A549 (cell line): ENCODE results near the gene RBM6. TPM values are rescaled to one million over a fixed set of nuclear protein-coding genes. Genes with fewer than 3 reads are reported as not detected.
A peak's percentile ranks its signal among the peaks of the same experiment; 100 is the strongest.

Source experiments
- ATAC-seq, 2 experiments: fragments of 200-7000 bp in 1 of 2; fragments of >200 bp in 1 of 2; cut with Nextera tagmentation in 1 of 2; cut with Tn5 transposase in 1 of 2; 3 replicates each; pipeline versions ENCODE4 v1.8.0 to v1.9.1; 2018 to 2020; ENCODE audit warnings: mild to moderate bottlenecking in 1 of 2, moderate library complexity in 1 of 2
- CTCF ChIA-PET: fragments of 300-600 bp; sonication (Branson Sonifier 250); formaldehyde crosslinking; extraction: SDS; loops from one replicate; lab custom pipeline; 2021; ENCODE audit warnings: antibody characterized with exemption, inconsistent platforms; lab: Yijun Ruan, JAX
- POLR2A ChIA-PET: fragments of 350-600 bp; formaldehyde crosslinking; extraction: SDS; loops from one replicate; lab custom pipeline; 2021; ENCODE audit warnings: antibody characterized with exemption, inconsistent platforms; lab: Yijun Ruan, JAX
- DNase-seq, 2 experiments: peaks; one replicate each; pipeline versions ENCODE4 v3.0.0 to v3.0.0-alpha.2; 2011 to 2016; ENCODE audit warnings: low read depth in 1 of 2, low spot score in 1 of 2
- FAIRE-seq: peaks from 2 replicates; lab custom pipeline; 2011; peaks lifted over from hg19 to GRCh38; lab: Jason Lieb, UNC
- H3K27ac ChIP-seq, 2 experiments: fragments of >200 bp; sonication (Bioruptor Twin); formaldehyde crosslinking; 3 replicates each; pipeline ENCODE4 v1.5.1; 2016 to 2017
- H3K4me1 ChIP-seq: fragments of >200 bp; sonication (Bioruptor Twin); formaldehyde crosslinking; 3 replicates; pipeline ENCODE4 v1.6.1; 2016
- H3K4me2 ChIP-seq: fragments of >200 bp; sonication (Bioruptor Twin); formaldehyde crosslinking; 3 replicates; pipeline ENCODE4 v1.6.1; 2016
- H3K4me3 ChIP-seq: fragments of >200 bp; sonication (Bioruptor Twin); formaldehyde crosslinking; 3 replicates; pipeline ENCODE4 v1.5.1; 2016
- H3K9me3 ChIP-seq: fragments of >200 bp; sonication (Bioruptor Twin); formaldehyde crosslinking; 3 replicates; pipeline ENCODE4 v1.6.1; 2016
- EP300 ChIP-seq, 2 experiments: fragments of >200 bp; sonication (Bioruptor Twin); formaldehyde crosslinking; IDR thresholded peaks; 2 replicates in 1 of 2; 3 replicates in 1 of 2; pipeline ENCODE4 v1.6.1; 2016 to 2017
- FOXS1 ChIP-seq: fragments of 250-450 bp; sonication (Bioruptor Pico); IDR thresholded peaks from 2 replicates; pipeline ENCODE4 v1.5.0; 2020; ENCODE audit warnings: mild to moderate bottlenecking, moderate library complexity
- HDAC2 ChIP-seq: fragments of 200-600 bp; sonication (generic); IDR thresholded peaks from 2 replicates; pipeline ENCODE4 v1.6.1; 2016
- HOXB13 ChIP-seq: fragments of 250-450 bp; sonication (Bioruptor Pico); IDR thresholded peaks from 2 replicates; pipeline ENCODE4 v1.5.0; 2020; ENCODE audit warnings: low read depth, mild to moderate bottlenecking, moderate library complexity
- HOXB5 ChIP-seq: fragments of 250-450 bp; sonication (Bioruptor Pico); IDR thresholded peaks from 2 replicates; pipeline ENCODE4 v1.5.0; 2020; ENCODE audit warnings: mild to moderate bottlenecking, moderate library complexity
- JUN ChIP-seq, 2 experiments: fragments of >200 bp; sonication (Bioruptor Twin); formaldehyde crosslinking; IDR thresholded peaks; 2 replicates in 1 of 2; 3 replicates in 1 of 2; pipeline ENCODE4 v1.6.1; 2016 to 2017
- MAFK ChIP-seq: fragments of 450-650 bp; IDR thresholded peaks from 2 replicates; pipeline ENCODE4 v1.6.1; 2014; ENCODE audit not compliant: partially characterized antibody
- MAZ ChIP-seq: fragments of 150-350 bp; IDR thresholded peaks from 2 replicates; pipeline ENCODE4 v1.6.1; 2014; ENCODE audit warnings: antibody characterized with exemption, low read depth, low read length, borderline replicate concordance
- MYC ChIP-seq: IDR thresholded peaks from 2 replicates; pipeline ENCODE4 v1.6.1; 2012; ENCODE audit warnings: mild to moderate bottlenecking, inconsistent platforms, low read length, improper control_type of control experiment, borderline replicate concordance
- NR3C1 ChIP-seq: fragments of >200 bp; sonication (Bioruptor Twin); formaldehyde crosslinking; IDR thresholded peaks from 3 replicates; pipeline ENCODE4 v1.6.1; 2017
- PHF8 ChIP-seq: fragments of 200-600 bp; sonication (generic); IDR thresholded peaks from 2 replicates; pipeline ENCODE4 v1.6.1; 2016; ENCODE audit warnings: low read depth, mild to moderate bottlenecking, antibody characterized with exemption, moderate library complexity, borderline replicate concordance
- POLR2A ChIP-seq: IDR thresholded peaks from 2 replicates; pipeline ENCODE4 v1.6.1; 2012; ENCODE audit warnings: mild to moderate bottlenecking, low read length
- SREBF2 ChIP-seq: fragments of 450-650 bp; IDR thresholded peaks from 2 replicates; pipeline ENCODE4 v1.6.1; 2014; ENCODE audit warnings: mild to moderate bottlenecking, moderate library complexity
- TP53 ChIP-seq: fragments of 250-450 bp; sonication (Bioruptor Pico); IDR thresholded peaks from 2 replicates; pipeline ENCODE4 v1.5.0; 2021; ENCODE audit warnings: mild to moderate bottlenecking, moderate library complexity
- WGBS: methylation state at CpG from one replicate; pipeline ENCODE4 v1.1.6; 2017; ENCODE audit errors: missing lambda C conversion rate; 5-methylcytosine and 5-hydroxymethylcytosine counted together
- polyA plus RNA-seq, 4 experiments: library from polyadenylated mRNA; depleted of rRNA in 3 of 4; stranded (reverse); fragments of >200 nt; fragmentation: RNase III in 1 of 4; extraction: RNeasy Plus Mini Kit Qiagen cat#74134 plus additional on column Dnase treatment in 1 of 4; gene quantifications; 2 replicates in 3 of 4; 3 replicates in 1 of 4; pipeline ENCODE4 v1.2.3, GENCODE V29; 2011 to 2017
- TF ChIP-seq, protein P1 (sequence below): IDR thresholded peaks from 2 replicates; pipeline ENCODE4 v1.6.1; 2012
- TF ChIP-seq, protein P2 (sequence below): fragments of 450-650 bp; IDR thresholded peaks from 2 replicates; pipeline ENCODE4 v1.6.1; 2014; ENCODE audit warnings: antibody characterized with exemption
- TF ChIP-seq, protein P3 (sequence below): fragments of 250-450 bp; sonication (Bioruptor Pico); IDR thresholded peaks from 2 replicates; pipeline ENCODE4 v1.5.0; 2020; ENCODE audit warnings: low read depth, mild to moderate bottlenecking, moderate library complexity

Gene RBM6
- polyA plus RNA-seq, 2 of the 4 experiments (the other 2 are of a cell fraction) = 40.4 to 44.2 TPM

DNA sequence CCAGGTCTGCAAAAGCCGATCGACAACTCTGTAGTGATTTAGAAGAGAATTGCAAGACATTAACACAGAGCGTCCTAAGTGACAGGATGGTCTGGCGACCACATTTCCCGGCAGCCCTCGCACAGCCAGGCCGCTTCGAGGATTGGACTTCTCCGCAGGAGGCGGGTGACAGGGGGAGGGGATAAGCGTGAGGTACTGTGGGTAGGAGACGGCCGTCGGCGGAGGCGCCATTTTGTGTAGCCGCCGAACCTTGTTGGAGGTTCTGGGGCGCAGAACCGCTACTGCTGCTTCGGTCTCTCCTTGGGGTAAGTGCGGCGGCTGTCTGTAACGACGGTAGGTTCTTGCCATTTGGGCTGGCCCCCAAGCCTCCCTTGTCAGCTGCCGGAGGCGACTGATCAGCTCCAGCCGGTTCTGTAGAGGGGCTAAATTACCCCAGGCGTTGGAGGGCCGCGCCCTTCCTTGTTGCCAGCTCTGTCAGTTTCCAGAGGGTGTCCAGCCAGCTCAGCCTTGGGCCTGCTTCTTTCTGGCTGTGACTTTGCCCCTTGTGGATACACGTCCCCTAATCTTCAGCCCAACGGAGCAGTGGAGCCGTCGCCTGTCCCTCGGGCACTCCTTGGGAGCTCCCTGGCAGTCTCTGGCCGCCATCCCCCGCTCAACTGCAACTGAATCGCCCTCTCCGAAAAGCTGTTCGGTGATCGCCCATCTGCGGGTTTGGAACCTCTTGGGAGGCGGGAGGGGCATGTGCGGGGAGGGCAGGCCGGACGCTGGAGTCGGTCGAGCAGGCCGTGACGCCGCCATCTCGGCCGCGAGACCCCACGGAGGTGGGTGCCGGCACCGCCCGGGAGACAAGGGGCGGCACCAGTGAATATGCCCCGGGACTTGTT lies 149.0 kb downstream of the RBM6 start, which contains the start of gene RBM5:
Gene RBM5, plus strand, starts transcription at position 195 of the 884 bp plus-strand sequence. CDS start 1,516 bp downstream, outside the sequence.
- Histone ChIP-seq H3K9me3 (no peaks in the 10 kb centered on the region), H3K4me3 (peak within 1 kb of the TSS; percentile 79), H3K4me2 (peak within 1 kb of the TSS; percentile 78), H3K27ac (peak within 1 kb of the TSS; percentile 93 to 99)
- FAIRE-seq = no peak
- WGBS = 2% methylated on average over 25 of the region's 61 CpGs
- CTCF ChIA-PET = interaction anchor here (0.9 to 1.4 kb wide), 2 partner anchors 33 to 160 kb away, joined by 3 read pairs; partner anchors contain the start of gene MON1A
- TF ChIP-seq FOXS1 (CRISPR knock-in tag) = no peak
- no peak for TF ChIP-seq HOXB13 (CRISPR knock-in tag)
- no peak for TF ChIP-seq HOXB5
- TF ChIP-seq TP53 (CRISPR knock-in tag) = no peak
- peak; percentile 80 for TF ChIP-seq PHF8
- TF ChIP-seq POLR2A = peak; percentile 70
- TF ChIP-seq JUN (IDR thresholded peaks at IDR 0.05) = peak in 1 of 2 experiments; percentile 59; a peak in 2 of 5 replicates
- TF ChIP-seq, all 56 proteins: peak for 3
- peak; percentile 91 to 92 for DNase-seq
- peak; percentile 100 for ATAC-seq
- POLR2A ChIA-PET = interaction anchor here (0.6 to 0.8 kb wide), 3 partner anchors 8 to 61 kb away, joined by 3 to 4 read pairs (median 3); no protein-coding TSS in a partner anchor
- peaks cover 8% of the 10 kb centered on the region; the same call in 2 of the 3 replicates for H3K4me1 ChIP-seq

DNA sequence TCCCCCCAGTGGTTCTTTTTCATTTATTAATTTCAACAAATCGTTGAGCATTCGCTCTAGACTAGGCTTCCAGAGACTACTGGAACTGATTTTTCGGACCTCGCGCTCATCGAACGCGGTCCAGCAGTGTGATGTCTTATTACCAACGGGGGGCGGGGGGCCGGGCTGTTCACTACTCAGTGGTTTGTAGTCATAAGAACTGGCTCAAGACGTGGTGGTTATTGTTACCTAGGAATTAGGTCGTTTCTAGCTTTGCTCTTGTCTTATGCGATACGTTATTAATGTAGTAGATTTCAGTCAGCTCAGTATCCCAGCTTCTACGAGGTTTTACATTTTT lies 149.6 kb downstream of the RBM6 start:
- Histone ChIP-seq H3K9me3 (no peaks in the 10 kb centered on the region), H3K4me1 (peaks cover 8% of the 10 kb centered on the region; the same call in 2 of the 3 replicates), H3K27ac (peak overlapping the region; percentile 93 to 99), H3K4me2 (peak overlapping the region; percentile 78), H3K4me3 (peak overlapping the region; percentile 79)
- ChIA-PET CTCF (interaction anchor here (0.9 to 1.4 kb wide), 3 partner anchors 11 to 160 kb away, joined by 3 read pairs; partner anchors contain the start of gene MON1A), POLR2A (interaction anchor here (0.6 to 0.8 kb wide), 2 partner anchors 11 to 60 kb away, joined by 3 read pairs; no protein-coding TSS in a partner anchor)
- ATAC-seq (peak in 1 of 2 experiments; percentile 27; a peak in 3 of 6 replicates), FAIRE-seq (no peak), DNase-seq (peak in 1 of 2 experiments; percentile 15)
- TF ChIP-seq EP300 (IDR thresholded peaks at IDR 0.05) = no peak
- TF ChIP-seq MAZ = no peak
- TF ChIP-seq, protein P1, sequence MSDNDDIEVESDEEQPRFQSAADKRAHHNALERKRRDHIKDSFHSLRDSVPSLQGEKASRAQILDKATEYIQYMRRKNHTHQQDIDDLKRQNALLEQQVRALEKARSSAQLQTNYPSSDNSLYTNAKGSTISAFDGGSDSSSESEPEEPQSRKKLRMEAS = no peak
- WGBS = 6% methylated on average over 16 of the region's 16 CpGs

DNA sequence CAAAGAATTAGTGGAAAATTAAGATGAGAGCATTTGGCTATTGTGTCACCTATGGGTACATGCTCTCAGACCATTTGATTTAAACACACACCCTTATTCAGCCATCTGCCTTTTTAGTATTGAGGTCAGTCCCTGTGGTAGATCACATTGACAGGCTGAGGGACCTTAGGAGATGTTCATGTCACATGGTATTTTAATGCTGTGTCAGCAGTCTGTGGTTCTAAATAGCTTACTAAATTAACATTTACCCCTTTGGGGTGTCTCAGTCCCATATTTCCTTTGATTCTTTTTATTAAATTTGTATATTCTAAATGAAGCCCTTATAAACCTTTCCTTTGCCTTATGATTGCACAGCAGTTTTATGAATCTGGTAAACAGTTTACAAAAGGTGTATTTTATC lies 151.0 kb downstream of the RBM6 start:
- ChIA-PET POLR2A (no interaction called here), CTCF (interaction anchor here (1.4 kb wide), 1 partner anchor 12 kb away, joined by 3 read pairs; no protein-coding TSS in a partner anchor)
- 0 out of 3 replicates have a peak overlapping the region, but pooled peaks have one; percentile 79 for H3K4me3 ChIP-seq
- DNase-seq = no peak
- ATAC-seq = no peak
- TF ChIP-seq MAFK = peak; percentile 95
- no peak for TF ChIP-seq POLR2A
- peak overlapping the region; percentile 78 for H3K4me2 ChIP-seq
- peaks cover 8% of the 10 kb centered on the region; the same call in 2 of the 3 replicates for H3K4me1 ChIP-seq
- FAIRE-seq = no peak
- H3K9me3 ChIP-seq = no peaks in the 10 kb centered on the region
- H3K27ac ChIP-seq = no peak overlapping the region

DNA sequence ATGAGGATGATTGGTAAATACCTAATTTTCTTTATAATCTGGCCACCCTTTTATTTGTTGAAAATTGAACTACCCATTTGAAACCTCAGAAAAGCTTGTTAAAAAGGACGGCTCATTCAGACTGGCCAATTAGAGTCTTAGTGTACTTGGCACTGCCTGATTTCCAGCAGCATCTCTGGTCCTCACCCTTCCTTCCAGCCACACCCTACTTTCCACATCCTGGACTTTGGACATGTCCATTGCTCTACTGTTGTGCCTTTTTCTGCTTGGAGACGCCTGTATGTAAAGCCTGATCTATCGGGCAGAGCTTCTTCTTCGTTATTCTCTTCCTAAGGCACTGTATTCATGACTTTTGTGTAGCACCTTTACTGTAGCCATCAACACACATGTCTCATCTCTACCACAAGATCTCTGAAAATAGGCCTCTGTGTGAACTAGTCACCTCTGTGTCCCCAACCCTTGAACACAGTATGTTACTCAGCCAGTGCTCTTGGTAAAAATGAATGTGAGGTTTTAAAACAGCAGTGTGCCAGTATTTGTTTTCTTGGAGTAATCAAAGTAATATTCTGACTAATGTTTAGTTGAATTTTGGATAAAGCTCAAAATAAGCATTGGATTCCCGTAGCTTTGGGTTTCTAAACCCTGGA lies 155.5 kb downstream of the RBM6 start:
- ATAC-seq (no peak), DNase-seq (no peak), FAIRE-seq (no peak)
- no peak overlapping the region for H3K27ac ChIP-seq
- 82% methylated on average over 5 of the region's 5 CpGs for WGBS
- H3K9me3 ChIP-seq = no peaks in the 10 kb centered on the region
- H3K4me2 ChIP-seq = no peak overlapping the region
- CTCF ChIA-PET = interaction anchor here (1.2 kb wide), 1 partner anchor 33 kb away, joined by 3 read pairs; no protein-coding TSS in a partner anchor
- peaks cover 5% of the 10 kb centered on the region; the same call in 2 of the 3 replicates for H3K4me1 ChIP-seq
- no peak overlapping the region for H3K4me3 ChIP-seq
- no peak for TF ChIP-seq POLR2A
- TF ChIP-seq, protein P2, sequence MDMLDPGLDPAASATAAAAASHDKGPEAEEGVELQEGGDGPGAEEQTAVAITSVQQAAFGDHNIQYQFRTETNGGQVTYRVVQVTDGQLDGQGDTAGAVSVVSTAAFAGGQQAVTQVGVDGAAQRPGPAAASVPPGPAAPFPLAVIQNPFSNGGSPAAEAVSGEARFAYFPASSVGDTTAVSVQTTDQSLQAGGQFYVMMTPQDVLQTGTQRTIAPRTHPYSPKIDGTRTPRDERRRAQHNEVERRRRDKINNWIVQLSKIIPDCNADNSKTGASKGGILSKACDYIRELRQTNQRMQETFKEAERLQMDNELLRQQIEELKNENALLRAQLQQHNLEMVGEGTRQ = no peak
- TF ChIP-seq MYC = no peak
- TF ChIP-seq JUN (IDR thresholded peaks at IDR 0.05) = no peak
- TF ChIP-seq, protein P3, sequence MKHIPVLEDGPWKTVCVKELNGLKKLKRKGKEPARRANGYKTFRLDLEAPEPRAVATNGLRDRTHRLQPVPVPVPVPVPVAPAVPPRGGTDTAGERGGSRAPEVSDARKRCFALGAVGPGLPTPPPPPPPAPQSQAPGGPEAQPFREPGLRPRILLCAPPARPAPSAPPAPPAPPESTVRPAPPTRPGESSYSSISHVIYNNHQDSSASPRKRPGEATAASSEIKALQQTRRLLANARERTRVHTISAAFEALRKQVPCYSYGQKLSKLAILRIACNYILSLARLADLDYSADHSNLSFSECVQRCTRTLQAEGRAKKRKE (CRISPR knock-in tag) = no peak
- TF ChIP-seq HDAC2 = no peak
- no peak for TF ChIP-seq SREBF2
- no peak for TF ChIP-seq NR3C1
- TF ChIP-seq TP53 (CRISPR knock-in tag) = no peak
- no peak for TF ChIP-seq MAFK
- POLR2A ChIA-PET = no interaction called here
